Activated CD8-positive, alpha-beta memory T cell treated with anti-CD3 and anti-CD28 coated beads, Interleukin-2, amount 50 U/mL, for 24 hours (primary cell): ENCODE data around the gene SETD3.
A peak's percentile ranks its signal among the peaks of the same experiment; 100 is the strongest.

ENCODE experiments used
- DNase-seq: peaks from one replicate; pipeline ENCODE4 v3.0.0-alpha.2; 2020; ENCODE audit errors: extremely low read depth

The SETD3 gene

GRCh38 chr14:99424306-99424877 lies 56.3 kb downstream of the SETD3 start:
- no peak for DNase-seq

- no peak for DNase-seq
Observed at GRCh38 chr14:99423434-99423833, 57.2 kb downstream of the SETD3 start.

GRCh38 chr14:99422228-99423010 lies 58.2 kb downstream of the SETD3 start:
- no peak for DNase-seq

- no peak for DNase-seq
Observed at GRCh38 chr14:99420711-99421110, 59.9 kb downstream of the SETD3 start.

GRCh38 chr14:99419905-99420304 lies 60.8 kb downstream of the SETD3 start:
- DNase-seq: no peak

- no peak for DNase-seq
Observed at GRCh38 chr14:99418242-99418641, 62.4 kb downstream of the SETD3 start.

- no peak for DNase-seq
Observed at GRCh38 chr14:99416909-99417308, 63.8 kb downstream of the SETD3 start.

GRCh38 chr14:99415496-99416281 lies 65.0 kb downstream of the SETD3 start:
- peak; percentile 50 for DNase-seq

- DNase-seq: no peak
Observed at GRCh38 chr14:99413911-99414310, 66.7 kb downstream of the SETD3 start.

GRCh38 chr14:99413172-99413571 lies 67.5 kb downstream of the SETD3 start:
- DNase-seq: no peak

GRCh38 chr14:99412117-99413061 lies 68.3 kb downstream of the SETD3 start:
- no peak for DNase-seq

- no peak for DNase-seq
Observed at GRCh38 chr14:99410019-99410418, 70.6 kb downstream of the SETD3 start.

- DNase-seq: no peak
Observed at GRCh38 chr14:99408971-99409289, 71.7 kb downstream of the SETD3 start.

- no peak for DNase-seq
Observed at GRCh38 chr14:99408286-99408970, 72.2 kb downstream of the SETD3 start.

GRCh38 chr14:99407416-99407815 lies 73.2 kb downstream of the SETD3 start:
- DNase-seq: no peak

- DNase-seq: no peak
Observed at GRCh38 chr14:99402950-99403349, 77.7 kb downstream of the SETD3 start.

GRCh38 chr14:99402285-99402648 lies 78.4 kb downstream of the SETD3 start:
- no peak for DNase-seq

GRCh38 chr14:99401621-99402284 lies 78.9 kb downstream of the SETD3 start:
- no peak for DNase-seq

- no peak for DNase-seq
Observed at GRCh38 chr14:99401211-99401610, 79.4 kb downstream of the SETD3 start.

GRCh38 chr14:99397698-99398097 lies 83.0 kb downstream of the SETD3 start:
- DNase-seq: no peak
